Right lobe of liver (tissue), 6 donors: ENCODE data around the gene KCNB1. TPM values are rescaled to one million over a fixed set of nuclear protein-coding genes. Genes with fewer than 3 reads are reported as not detected.

Experiments
- ATAC-seq, 4 donors: fragments of 200-7000 bp; cut with Tn5 transposase; one replicate each; pipeline ENCODE4 v1.9.1; 2020; ENCODE audit warnings: mild to moderate bottlenecking in 4 of 4, moderate library complexity in 4 of 4
- DNase-seq, 3 donors: peaks; one replicate each; pipeline ENCODE4 v3.0.0-alpha.2; 2020
- H3K27ac ChIP-seq, 3 donors: fragments of 200-600 bp; one replicate each; pipeline ENCODE4 v1.8.0; 2022
- H3K27me3 ChIP-seq, 2 donors: fragments of 200-600 bp; one replicate each; pipeline ENCODE4 v1.8.0; 2022
- H3K36me3 ChIP-seq, 4 donors: fragments of 200-600 bp; sonication (generic) in 1 of 4; one replicate each; pipeline versions ENCODE4 v1.5.1 to v1.8.0; 2017 to 2022; ENCODE audit warnings: control low read depth in 1 of 4
- H3K4me1 ChIP-seq, 4 donors: fragments of 200-600 bp; sonication (generic) in 1 of 4; one replicate each; pipeline versions ENCODE4 v1.5.1 to v1.8.0; 2017 to 2022; ENCODE audit warnings: control low read depth in 1 of 4
- H3K4me3 ChIP-seq, 3 donors: fragments of 200-600 bp; one replicate each; pipeline ENCODE4 v1.8.0; 2022
- H3K9me3 ChIP-seq, 4 donors: fragments of 200-600 bp; sonication (generic) in 1 of 4; one replicate each; pipeline versions ENCODE4 v1.5.1 to v1.8.0; 2017 to 2022; ENCODE audit warnings: control low read depth in 1 of 4
- POLR2A ChIP-seq: fragments of 450-650 bp; IDR thresholded peaks from one replicate; pipeline ENCODE4 v1.6.1; 2017; ENCODE audit warnings: antibody characterized with exemption, mild to moderate bottlenecking
- WGBS: methylation state at CpG from one replicate; pipeline ENCODE4 v1.1.6; 2018; ENCODE audit warnings: low coverage, low lambda C conversion rate; ENCODE audit not compliant: insufficient coverage; ENCODE audit errors: missing lambda C conversion rate; 5-methylcytosine and 5-hydroxymethylcytosine counted together
- intact Hi-C, 2 donors: fragments of 100-400 bp; cut with DNase I; formaldehyde crosslinking; loops; one replicate each; pipeline versions ENCODE4 v1.11.2 to v1.14.1; 2022
- total RNA-seq, 6 experiments: library from RNA; depleted of rRNA in 2 of 6; stranded (reverse); fragments of >200 nt in 2 of 6; fragmentation: NEBNext Ultra II Directional in 3 of 6; extraction: Animal tissue kit (Norgen Biotek cat#: 25700) in 3 of 6; gene quantifications; one replicate each; pipeline versions ENCODE4 v1.1.0 to v1.2.4, GENCODE V29; 2016 to 2023
- TF ChIP-seq, protein P1 (sequence below), 4 donors: fragments of 200-600 bp in 3 of 4; fragments of 450-650 bp in 1 of 4; IDR thresholded peaks; one replicate each; pipeline versions ENCODE4 v1.5.1 to v1.8.0; 2016 to 2022; ENCODE audit warnings: antibody characterized with exemption in 4 of 4, mild to moderate bottlenecking in 2 of 4
- donor health status: DM: no; HTN: yes; CAD: no.
- donor health status: DM: no; HTN: no; CAD: no.
- donor health status: DM: no; HTN: no; CAD: no.
- donor health status: DM: no; HTN: yes; CAD: no.
- donor health status: DM: no; HTN: yes; CAD: no.

Gene KCNB1
- total RNA-seq, 6 experiments from 2014 or later, result 1.5 to 8.2 (median 3.8) TPM

DNA sequence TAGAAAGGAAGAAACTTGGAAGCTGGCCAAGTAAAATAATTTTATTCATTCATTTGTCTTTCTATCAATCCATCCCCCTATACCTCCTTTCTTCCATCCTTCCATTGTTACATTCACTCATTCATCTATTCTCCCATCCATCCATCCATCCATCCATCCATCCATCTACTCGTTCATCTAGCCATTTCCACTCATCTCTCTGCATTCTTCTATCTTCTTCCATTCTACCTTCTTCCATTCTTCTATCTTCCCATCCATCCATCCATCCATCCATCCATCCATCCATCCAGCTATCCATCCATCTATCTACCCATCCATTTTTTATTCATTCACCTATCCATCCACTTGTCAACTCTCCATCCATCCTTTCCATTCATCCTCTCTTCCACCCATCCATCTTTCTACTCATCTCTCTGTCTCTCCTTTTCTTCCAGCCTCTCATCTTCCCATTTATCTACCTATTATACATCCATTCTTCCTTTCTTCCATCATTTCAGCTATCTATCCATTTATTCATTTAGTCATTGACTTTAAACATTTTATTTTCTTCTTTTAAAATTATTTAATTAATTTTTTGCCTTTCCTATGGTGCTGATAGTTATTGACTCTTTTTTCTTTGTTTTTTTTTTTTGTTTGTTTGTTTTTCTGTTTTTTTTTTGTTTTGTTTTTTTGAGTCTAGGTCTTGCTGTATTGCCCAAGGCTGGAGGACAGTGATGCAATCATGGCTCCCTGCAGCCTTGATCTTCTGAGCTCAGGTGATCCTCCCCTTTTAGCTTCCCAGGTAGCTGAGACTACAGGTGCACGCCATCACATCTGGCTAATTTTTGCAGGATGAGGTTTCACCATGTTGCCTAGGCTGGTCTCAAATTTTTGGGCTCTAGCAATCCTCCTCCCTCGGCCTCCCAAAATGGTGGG lies 151.5 kb downstream of the KCNB1 start:
- 56% methylated on average over 3 of the region's 3 CpGs for WGBS
- no peak overlapping the region for H3K27ac ChIP-seq
- no peak for TF ChIP-seq POLR2A
- TF ChIP-seq, protein P1, sequence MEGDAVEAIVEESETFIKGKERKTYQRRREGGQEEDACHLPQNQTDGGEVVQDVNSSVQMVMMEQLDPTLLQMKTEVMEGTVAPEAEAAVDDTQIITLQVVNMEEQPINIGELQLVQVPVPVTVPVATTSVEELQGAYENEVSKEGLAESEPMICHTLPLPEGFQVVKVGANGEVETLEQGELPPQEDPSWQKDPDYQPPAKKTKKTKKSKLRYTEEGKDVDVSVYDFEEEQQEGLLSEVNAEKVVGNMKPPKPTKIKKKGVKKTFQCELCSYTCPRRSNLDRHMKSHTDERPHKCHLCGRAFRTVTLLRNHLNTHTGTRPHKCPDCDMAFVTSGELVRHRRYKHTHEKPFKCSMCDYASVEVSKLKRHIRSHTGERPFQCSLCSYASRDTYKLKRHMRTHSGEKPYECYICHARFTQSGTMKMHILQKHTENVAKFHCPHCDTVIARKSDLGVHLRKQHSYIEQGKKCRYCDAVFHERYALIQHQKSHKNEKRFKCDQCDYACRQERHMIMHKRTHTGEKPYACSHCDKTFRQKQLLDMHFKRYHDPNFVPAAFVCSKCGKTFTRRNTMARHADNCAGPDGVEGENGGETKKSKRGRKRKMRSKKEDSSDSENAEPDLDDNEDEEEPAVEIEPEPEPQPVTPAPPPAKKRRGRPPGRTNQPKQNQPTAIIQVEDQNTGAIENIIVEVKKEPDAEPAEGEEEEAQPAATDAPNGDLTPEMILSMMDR (IDR thresholded peaks at IDR 0.05), result no peak
- no peaks in the 10 kb centered on the region for H3K4me1 ChIP-seq
- no peaks in the 10 kb centered on the region for H3K9me3 ChIP-seq
- peaks cover 0 to 5% of the 10 kb centered on the region in 2 donors for H3K27me3 ChIP-seq
- no peak overlapping the region for H3K4me3 ChIP-seq
- H3K36me3 ChIP-seq, result no peaks in the 10 kb centered on the region
- ATAC-seq, result peak in 1 of 4 donors; percentile 40
- DNase-seq, result no peak
- intact Hi-C loops, result loop anchor here (5.0 to 10.0 kb wide), 4 partner anchors 156 to 274 kb away; no protein-coding TSS in a partner anchor

- ATAC-seq (no peak), DNase-seq (no peak)
- Histone ChIP-seq H3K36me3 (no peaks in the 10 kb centered on the region), H3K27ac (no peak overlapping the region), H3K4me1 (no peaks in the 10 kb centered on the region), H3K4me3 (no peak overlapping the region), H3K9me3 (no peaks in the 10 kb centered on the region), H3K27me3 (peaks cover 0 to 5% of the 10 kb centered on the region in 2 donors)
- intact Hi-C loops, result loop anchor here in 1 of 2 donors (10.0 kb wide), 1 partner anchor 276 kb away; no protein-coding TSS in a partner anchor
- TF ChIP-seq, protein P1 (IDR thresholded peaks at IDR 0.05), result no peak
- TF ChIP-seq POLR2A, result no peak
These were observed 153.7 kb downstream of the KCNB1 start for GRCh38 chr20:49328790-49329189.

GRCh38 chr20:49326026-49326425 lies 156.4 kb downstream of the KCNB1 start:
- TF ChIP-seq POLR2A, result no peak
- TF ChIP-seq, protein P1 (IDR thresholded peaks at IDR 0.05), result no peak
- Histone ChIP-seq H3K36me3 (no peaks in the 10 kb centered on the region), H3K27me3 (peaks cover 0 to 5% of the 10 kb centered on the region in 2 donors), H3K27ac (no peak overlapping the region), H3K4me3 (no peak overlapping the region), H3K9me3 (no peaks in the 10 kb centered on the region), H3K4me1 (no peaks in the 10 kb centered on the region)
- intact Hi-C loops, result loop anchor here in 1 of 2 donors (10.0 kb wide), 1 partner anchor 279 kb away; no protein-coding TSS in a partner anchor
- ATAC-seq, result no peak
- 36% methylated on average over 9 of the region's 10 CpGs for WGBS
- no peak for DNase-seq

GRCh38 chr20:49324306-49324705 lies 158.2 kb downstream of the KCNB1 start:
- DNase-seq (no peak), ATAC-seq (no peak)
- no peaks in the 10 kb centered on the region for H3K36me3 ChIP-seq
- peaks cover 0 to 12% of the 10 kb centered on the region in 2 donors for H3K27me3 ChIP-seq
- intact Hi-C loops, result loop anchor here in 1 of 2 donors (10.0 kb wide), 1 partner anchor 280 kb away; no protein-coding TSS in a partner anchor
- H3K4me3 ChIP-seq, result no peak overlapping the region
- no peak for TF ChIP-seq POLR2A
- TF ChIP-seq, protein P1 (IDR thresholded peaks at IDR 0.05), result no peak
- H3K27ac ChIP-seq, result no peak overlapping the region
- no peaks in the 10 kb centered on the region for H3K4me1 ChIP-seq
- H3K9me3 ChIP-seq, result no peaks in the 10 kb centered on the region
- 70% methylated on average over 5 of the region's 5 CpGs for WGBS
